Transverse colon (tissue), 4 donors: Measurements from ENCODE around the gene VPS26C. TPM values are rescaled to one million over a fixed set of nuclear protein-coding genes. Genes with fewer than 3 reads are reported as not detected.

Experiments used
- DNase-seq: peaks from one replicate; pipeline ENCODE4 v3.0.0-alpha.2; 2019
- H3K27ac ChIP-seq, 4 donors: fragments of 200-600 bp; sonication (generic); 2 replicates each; pipeline ENCODE4 v1.5.1; 2016 to 2018; ENCODE audit warnings: inconsistent platforms in 4 of 4
- H3K27me3 ChIP-seq: fragments of 200-600 bp; sonication (generic); 2 replicates; pipeline ENCODE4 v1.5.1; 2017; ENCODE audit warnings: inconsistent platforms
- H3K36me3 ChIP-seq, 4 donors: fragments of 200-600 bp; sonication (generic); 2 replicates each; pipeline ENCODE4 v1.5.1; 2017 to 2019; ENCODE audit warnings: inconsistent platforms in 4 of 4
- H3K4me1 ChIP-seq, 4 donors: fragments of 200-600 bp; sonication (generic); 2 replicates each; pipeline ENCODE4 v1.5.1; 2017 to 2020; ENCODE audit warnings: inconsistent platforms in 4 of 4
- H3K4me3 ChIP-seq, 4 donors: fragments of 200-600 bp; sonication (generic); 1 replicate in 1 of 4; 2 replicates in 3 of 4; pipeline versions ENCODE4 v1.5.1 to v1.6.1; 2017 to 2019; ENCODE audit warnings: inconsistent platforms in 4 of 4
- H3K9me3 ChIP-seq, 2 donors: fragments of 200-600 bp; sonication (generic); 2 replicates each; pipeline ENCODE4 v1.5.1; 2017 to 2019; ENCODE audit warnings: inconsistent platforms in 2 of 2
- CTCF ChIP-seq, 5 experiments: fragments of 200-600 bp in 3 of 5; fragments of 450-650 bp in 2 of 5; sonication (generic) in 3 of 5; IDR thresholded peaks; 1 replicate in 2 of 5; 2 replicates in 3 of 5; pipeline ENCODE4 v1.5.1; 2016 to 2017; ENCODE audit warnings: antibody characterized with exemption in 5 of 5, inconsistent platforms in 3 of 5, mild to moderate bottlenecking in 2 of 5, moderate library complexity in 1 of 5
- EP300 ChIP-seq: sonication (generic); formaldehyde crosslinking; IDR thresholded peaks from one replicate; pipeline ENCODE4 v1.6.1; 2017; ENCODE audit warnings: antibody characterized with exemption, low read depth
- POLR2A ChIP-seq: fragments of 450-650 bp; IDR thresholded peaks from one replicate; pipeline ENCODE4 v1.6.1; 2016; ENCODE audit warnings: antibody characterized with exemption, mild to moderate bottlenecking, moderate library complexity
- POLR2AphosphoS5 ChIP-seq, 3 donors: sonication (generic); formaldehyde crosslinking; IDR thresholded peaks; one replicate each; pipeline ENCODE4 v1.6.1; 2016; ENCODE audit warnings: antibody characterized with exemption in 3 of 3
- WGBS, 2 donors: methylation state at CpG; one replicate each; pipeline ENCODE4 v1.1.5; 2018; ENCODE audit warnings: low coverage in 1 of 2; 5-methylcytosine and 5-hydroxymethylcytosine counted together
- in situ Hi-C, 4 donors: fragments of 200-750 bp; cut with MboI; loops; one replicate each; pipeline versions ENCODE4 v1.15.0 to v1.15.1; 2017; ENCODE audit warnings: low sequenced_read_pairs in 3 of 4, low pct_ligation_motif_present in 1 of 4, low pct_unique_long_range_greater_than_20kb in 1 of 4
- intact Hi-C: fragments of 100-400 bp; cut with DNase I; formaldehyde crosslinking; loops from one replicate; pipeline ENCODE4 v1.15.1; 2023; ENCODE audit warnings: low total_unique reads
- total RNA-seq, 4 donors: library from RNA; depleted of rRNA; stranded (reverse); fragments of >200 nt; gene quantifications; one replicate each; pipeline ENCODE4 v1.1.0, GENCODE V29; 2016

The VPS26C gene
- total RNA-seq, 4 donors from 2014 or later = 86.5 to 146 (median 108) TPM

GRCh38 chr21:37263827-37264600 lies 3.1 kb downstream of the VPS26C start:
- H3K36me3 ChIP-seq = no peaks in the 10 kb centered on the region
- 92 to 94% methylated on average over 5 to 6 of the region's 6 CpGs for WGBS, 2 donors
- no peak overlapping the region for H3K27ac ChIP-seq
- TF ChIP-seq CTCF (IDR thresholded peaks at IDR 0.05) (no peak), EP300 (no peak), POLR2A (no peak), POLR2AphosphoS5 (IDR thresholded peaks at IDR 0.05) (no peak)
- H3K9me3 ChIP-seq = no peaks in the 10 kb centered on the region
- H3K27me3 ChIP-seq = no peaks in the 10 kb centered on the region
- H3K4me3 ChIP-seq = no peak overlapping the region
- intact Hi-C loops = loop anchor here (10.0 kb wide), 1 partner anchor 301 kb away; no protein-coding TSS in a partner anchor
- in situ Hi-C loops = loop anchor here in 1 of 4 donors (25.0 kb wide), 1 partner anchor 223 kb away; no protein-coding TSS in a partner anchor
- peaks cover 5 to 30% (median 14%) of the 10 kb centered on the region in 4 donors for H3K4me1 ChIP-seq
- DNase-seq = no peak

GRCh38 chr21:37259426-37259825 lies 7.7 kb downstream of the VPS26C start:
- WGBS, 2 donors = 75 to 77% methylated on average over 3 to 5 of the region's 5 CpGs
- H3K27me3 ChIP-seq = no peaks in the 10 kb centered on the region
- H3K4me1 ChIP-seq = peaks cover 0 to 22% (median 19%) of the 10 kb centered on the region in 4 donors
- H3K4me3 ChIP-seq = no peak overlapping the region
- intact Hi-C loops = no loop called here
- no peaks in the 10 kb centered on the region for H3K36me3 ChIP-seq
- no peak for TF ChIP-seq CTCF (IDR thresholded peaks at IDR 0.05)
- no peaks in the 10 kb centered on the region for H3K9me3 ChIP-seq
- in situ Hi-C loops = loop anchor here in 2 of 4 donors (10.0 to 25.0 kb wide), 2 partner anchors 115 to 228 kb away; no protein-coding TSS in a partner anchor
- DNase-seq = no peak
- no peak overlapping the region for H3K27ac ChIP-seq

- no peaks in the 10 kb centered on the region for H3K27me3 ChIP-seq
- peak; percentile 58 for DNase-seq
- peaks cover 0 to 22% (median 19%) of the 10 kb centered on the region in 4 donors for H3K4me1 ChIP-seq
- no peaks in the 10 kb centered on the region for H3K36me3 ChIP-seq
- H3K27ac ChIP-seq = peak overlapping the region; percentile 69 to 88 (median 74)
- peak overlapping the region; percentile 15 to 60 (median 40) for H3K4me3 ChIP-seq
- intact Hi-C loops = no loop called here
- H3K9me3 ChIP-seq = no peaks in the 10 kb centered on the region
- WGBS, 2 donors = 23 to 60% methylated on average over 1 to 41 of the region's 55 CpGs
- in situ Hi-C loops = loop anchor here in 2 of 4 donors (10.0 to 25.0 kb wide), 2 partner anchors 117 to 229 kb away; no protein-coding TSS in a partner anchor
- TF ChIP-seq POLR2A (peak; percentile 40), CTCF (IDR thresholded peaks at IDR 0.05) (no peak), POLR2AphosphoS5 (IDR thresholded peaks at IDR 0.05) (peak in 2 of 3 donors; percentile 31 to 42), EP300 (no peak)
Measured at GRCh38 chr21:37257967-37258877, 8.9 kb downstream of the VPS26C start.

GRCh38 chr21:37257511-37257966 lies 9.6 kb downstream of the VPS26C start:
- intact Hi-C loops (no loop called here), in situ Hi-C loops (loop anchor here in 2 of 4 donors (10.0 to 25.0 kb wide), 2 partner anchors 117 to 230 kb away; no protein-coding TSS in a partner anchor)
- TF ChIP-seq CTCF (IDR thresholded peaks at IDR 0.05) = no peak
- no peak for TF ChIP-seq POLR2AphosphoS5 (IDR thresholded peaks at IDR 0.05)
- TF ChIP-seq POLR2A = no peak
- no peak for TF ChIP-seq EP300
- WGBS, 2 donors = 0 to 21% methylated on average over 7 to 21 of the region's 22 CpGs
- Histone ChIP-seq H3K27ac (peak overlapping the region; percentile 69 to 88 (median 74)), H3K27me3 (no peaks in the 10 kb centered on the region), H3K9me3 (no peaks in the 10 kb centered on the region), H3K4me1 (peaks cover 0 to 22% (median 19%) of the 10 kb centered on the region in 4 donors), H3K36me3 (no peaks in the 10 kb centered on the region), H3K4me3 (peak overlapping the region; percentile 15 to 60 (median 40))
- DNase-seq = peak; percentile 25
